ENCODE data around the gene KMT2D. TPM values are rescaled to one million over a fixed set of nuclear protein-coding genes. Genes with fewer than 3 reads are reported as not detected.
A peak's percentile ranks its signal among the peaks of the same experiment; 100 is the strongest.
"Not testable (repeated sequence)": the region's sequence is repeated elsewhere in the genome, so short reads cannot be mapped to it uniquely, and the experiment has no call there.

KMT2D gene
- total and polyA plus RNA-seq, 7 experiments from 2014 or later = 6.6 to 167 (median 142) TPM

DNA sequence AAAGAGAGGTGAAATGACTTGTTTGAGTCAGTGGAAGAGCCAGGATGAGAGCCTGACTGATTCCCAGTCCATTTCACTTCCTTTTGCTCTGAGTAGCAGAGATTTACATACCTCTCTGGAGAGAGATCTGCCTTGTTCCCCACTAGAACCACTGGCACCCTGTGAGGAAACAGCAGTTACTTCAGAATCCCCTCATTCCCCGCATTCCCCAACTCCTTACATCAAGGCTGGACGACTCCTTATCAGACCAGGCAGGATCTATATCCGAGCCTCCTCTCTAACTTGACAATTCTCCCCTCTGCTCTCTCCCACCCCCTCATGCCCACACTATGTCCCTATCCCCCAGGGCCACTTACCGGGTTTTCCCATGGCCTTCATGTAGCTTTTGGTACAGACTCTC lies 5.5 kb upstream of the KMT2D start:
- ChIA-PET POLR2A (interaction anchor here (0.6 to 5.4 kb wide), 3 partner anchors 11 to 65 kb away, joined by 3 to 35 read pairs (median 3); partner anchors contain the start of genes LMBR1L and TUBA1B), CTCF (interaction anchor here (0.6 to 6.6 kb wide), 6 partner anchors 16 to 62 kb away, joined by 3 to 55 read pairs (median 4); partner anchors contain the start of gene DHH)
- Histone ChIP-seq H3K36me3 (ENCODE audit: control insufficient read depth in 2 of 3, insufficient read depth in 3 of 3, low read length in 3 of 3) (no peaks in the 10 kb centered on the region), H3K4me1 (ENCODE audit: control insufficient read depth in 2 of 2, insufficient read depth in 2 of 2, low read length in 2 of 2) (peaks cover 9 to 16% of the 10 kb centered on the region in 2 donors), H3K27ac (ENCODE audit: low read depth, low read length) (no peak overlapping the region), H3K9me3 (ENCODE audit: control insufficient read depth in 2 of 3, low read length in 3 of 3) (no peaks in the 10 kb centered on the region), H3K4me3 (ENCODE audit: low read length) (no peak overlapping the region), H3K27me3 (ENCODE audit: control insufficient read depth in 2 of 2, insufficient read depth in 2 of 2, low read length in 2 of 2) (no peaks in the 10 kb centered on the region)
- no peak for ATAC-seq
- Mint-ChIP-seq H3K27ac (peak overlapping the region in 1 of 9 donors; percentile 31), H3K9me3 (peaks cover 0 to 4% (median 0%) of the 10 kb centered on the region in 11 donors), H3K27me3 (no peaks in the 10 kb centered on the region), H3K4me3 (no peak overlapping the region), H3K4me1 (peaks cover 23 to 30% (median 29%) of the 10 kb centered on the region in 7 donors), H3K36me3 (peaks cover 0 to 2% (median 0%) of the 10 kb centered on the region in 5 donors)
- no peak for DNase-seq
- intact Hi-C loops (cut with micrococcal nuclease) = loop anchor here in 1 of 2 donors (5.0 to 10.0 kb wide), 2 partner anchors 199 to 349 kb away; partner anchors contain the start of genes CCNT1 and TUBA1C

DNA sequence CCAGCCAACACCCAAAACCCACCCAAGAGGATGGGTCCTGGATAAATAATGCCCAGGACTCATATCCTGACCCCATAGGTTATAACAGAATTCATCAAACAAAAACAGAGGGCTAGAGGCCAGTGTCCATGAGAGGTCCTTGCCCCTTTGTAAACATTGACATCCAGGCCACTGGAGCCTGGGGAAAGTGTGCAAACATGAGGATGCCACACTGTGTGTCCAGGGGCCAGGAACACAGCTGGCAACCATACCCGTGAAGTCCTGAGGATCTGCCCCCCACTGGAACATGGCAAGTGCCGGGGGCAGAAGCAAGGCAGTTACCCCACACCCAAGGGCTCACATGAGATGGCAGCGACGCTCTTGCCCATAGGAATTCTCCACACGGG lies 4.2 kb upstream of the KMT2D start:
- CTCF ChIA-PET = interaction anchor here (0.8 to 6.6 kb wide), 13 partner anchors 9 to 170 kb away, joined by 3 to 55 read pairs (median 5); partner anchors contain the start of genes DHH and TUBA1B
- Mint-ChIP-seq H3K27me3 (no peaks in the 10 kb centered on the region), H3K4me1 (peaks cover 21 to 28% (median 24%) of the 10 kb centered on the region in 7 donors), H3K4me3 (no peak overlapping the region), H3K27ac (no peak overlapping the region), H3K9me3 (peaks cover 0 to 8% (median 0%) of the 10 kb centered on the region in 11 donors), H3K36me3 (peaks cover 0 to 2% (median 0%) of the 10 kb centered on the region in 5 donors)
- intact Hi-C loops (cut with micrococcal nuclease) = loop anchor here (1.0 to 10.0 kb wide), 8 partner anchors 24 to 678 kb away; partner anchors contain the start of genes CCNT1 (in 1 of the 2), TMBIM6 (in 1 of the 2), TUBA1A (in 1 of the 2) and TUBA1C (in 1 of the 2)
- Histone ChIP-seq H3K4me3 (ENCODE audit: low read length) (no peak overlapping the region), H3K36me3 (ENCODE audit: control insufficient read depth in 2 of 3, insufficient read depth in 3 of 3, low read length in 3 of 3) (peaks cover 0 to 7% (median 0%) of the 10 kb centered on the region in 3 experiments), H3K27ac (ENCODE audit: low read depth, low read length) (no peak overlapping the region), H3K9me3 (ENCODE audit: control insufficient read depth in 2 of 3, low read length in 3 of 3) (no peaks in the 10 kb centered on the region), H3K27me3 (ENCODE audit: control insufficient read depth in 2 of 2, insufficient read depth in 2 of 2, low read length in 2 of 2) (no peaks in the 10 kb centered on the region), H3K4me1 (ENCODE audit: control insufficient read depth in 2 of 2, insufficient read depth in 2 of 2, low read length in 2 of 2) (peaks cover 10 to 15% of the 10 kb centered on the region in 2 donors)
- ATAC-seq = no peak
- POLR2A ChIA-PET = interaction anchor here (0.7 to 5.4 kb wide), 8 partner anchors 24 to 259 kb away, joined by 3 to 35 read pairs (median 4); partner anchors contain the start of genes LMBR1L and TUBA1B
- DNase-seq = no peak

DNA sequence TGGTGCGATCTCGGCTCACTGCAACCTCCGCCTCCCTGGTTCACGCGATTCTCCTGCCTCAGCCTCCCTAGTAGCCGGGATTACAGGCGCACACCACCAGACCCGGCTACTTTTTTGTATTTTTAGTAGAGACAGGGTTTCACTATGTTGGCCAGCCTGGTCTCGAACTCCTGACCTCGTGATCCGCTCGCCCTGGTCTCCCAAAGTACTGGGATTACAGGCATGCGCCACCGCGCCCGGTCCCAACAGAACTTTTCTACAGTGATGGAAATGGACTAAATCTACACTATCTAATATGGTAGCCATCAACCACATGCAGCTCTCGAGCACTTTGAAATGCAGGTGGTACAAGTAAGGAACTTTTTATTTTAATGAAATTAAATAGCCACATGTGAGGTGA lies 1.3 kb upstream of the KMT2D start:
- H3K9me3 ChIP-seq (ENCODE audit: control insufficient read depth in 2 of 3, low read length in 3 of 3); H3K4me3 ChIP-seq (ENCODE audit: low read length); H3K36me3 Mint-ChIP-seq; H3K36me3 ChIP-seq (ENCODE audit: control insufficient read depth in 2 of 3, insufficient read depth in 3 of 3, low read length in 3 of 3); H3K9me3 Mint-ChIP-seq; ATAC-seq; H3K27me3 ChIP-seq (ENCODE audit: control insufficient read depth in 2 of 2, insufficient read depth in 2 of 2, low read length in 2 of 2); H3K27ac ChIP-seq (ENCODE audit: low read depth, low read length); DNase-seq; H3K27me3 Mint-ChIP-seq: not testable (repeated sequence)
- CTCF ChIA-PET = interaction anchor here (5.1 to 6.6 kb wide), 2 partner anchors 25 to 31 kb away, joined by 48 to 55 read pairs; partner anchors contain the start of gene DHH
- peak overlapping the region in 4 of 9 donors; percentile 29 to 96 (median 34) for H3K27ac Mint-ChIP-seq
- H3K4me1 Mint-ChIP-seq = peaks cover 29 to 41% (median 37%) of the 10 kb centered on the region in 7 donors
- peaks cover 24 to 26% of the 10 kb centered on the region in 2 donors for H3K4me1 ChIP-seq (ENCODE audit: control insufficient read depth in 2 of 2, insufficient read depth in 2 of 2, low read length in 2 of 2)
- POLR2A ChIA-PET = interaction anchor here (1.6 kb wide), 1 partner anchor 26 kb away, joined by 4 read pairs; no protein-coding TSS in a partner anchor
- H3K4me3 Mint-ChIP-seq = peak overlapping the region in 9 of 10 donors; percentile 23 to 97 (median 91)
- intact Hi-C loops (cut with micrococcal nuclease) = loop anchor here (2.0 to 10.0 kb wide), 5 partner anchors 69 to 680 kb away; partner anchors contain the start of genes TMBIM6 (in 1 of the 2), TUBA1A (in 1 of the 2), TUBA1B (in 1 of the 2) and TUBA1C (in 1 of the 2)

DNA sequence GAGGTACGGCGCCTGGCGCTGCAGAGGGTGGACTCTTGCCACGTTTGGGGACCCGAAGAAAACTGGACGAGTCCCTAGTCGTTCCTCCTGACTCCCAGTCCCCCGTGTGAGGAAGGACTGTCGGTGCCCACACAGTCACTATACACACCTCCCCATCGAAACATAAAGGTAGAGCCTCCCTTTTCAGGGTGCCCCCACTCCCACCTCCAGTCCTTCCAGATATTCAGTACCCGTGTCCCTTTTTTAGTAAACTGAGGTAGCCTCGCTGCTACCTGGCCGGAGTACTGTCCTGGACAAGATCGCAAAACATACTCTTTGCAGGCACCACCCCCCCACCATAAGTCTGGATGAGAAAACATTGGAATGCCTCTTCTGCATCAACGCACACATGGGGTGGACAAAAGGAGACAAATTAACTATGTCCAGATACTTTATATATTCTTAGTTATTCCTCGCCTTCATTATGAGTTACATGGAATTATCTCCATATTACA lies 610 bp upstream of the KMT2D start:
- peak overlapping the region; percentile 87 for H3K27ac ChIP-seq (ENCODE audit: low read depth, low read length)
- H3K9me3 Mint-ChIP-seq = peaks cover 0 to 6% (median 0%) of the 10 kb centered on the region in 11 donors
- ATAC-seq = no peak
- peak overlapping the region; percentile 87 for H3K4me3 ChIP-seq (ENCODE audit: low read length)
- no peaks in the 10 kb centered on the region for H3K27me3 ChIP-seq (ENCODE audit: control insufficient read depth in 2 of 2, insufficient read depth in 2 of 2, low read length in 2 of 2)
- intact Hi-C loops (cut with micrococcal nuclease) = loop anchor here (2.0 to 10.0 kb wide), 5 partner anchors 70 to 681 kb away; partner anchors contain the start of genes TMBIM6 (in 1 of the 2), TUBA1A (in 1 of the 2), TUBA1B (in 1 of the 2) and TUBA1C (in 1 of the 2)
- H3K36me3 Mint-ChIP-seq = peaks cover 0 to 2% (median 0%) of the 10 kb centered on the region in 5 donors
- CTCF ChIA-PET = no interaction called here
- no peaks in the 10 kb centered on the region for H3K27me3 Mint-ChIP-seq
- no peaks in the 10 kb centered on the region for H3K9me3 ChIP-seq (ENCODE audit: control insufficient read depth in 2 of 3, low read length in 3 of 3)
- peaks cover 0 to 7% (median 0%) of the 10 kb centered on the region in 3 experiments for H3K36me3 ChIP-seq (ENCODE audit: control insufficient read depth in 2 of 3, insufficient read depth in 3 of 3, low read length in 3 of 3)
- peaks cover 31 to 33% of the 10 kb centered on the region in 2 donors for H3K4me1 ChIP-seq (ENCODE audit: control insufficient read depth in 2 of 2, insufficient read depth in 2 of 2, low read length in 2 of 2)
- POLR2A ChIA-PET = interaction anchor here (0.6 to 3.3 kb wide), 4 partner anchors 8 to 134 kb away, joined by 3 to 12 read pairs (median 4); partner anchors contain the start of genes RHEBL1 and TUBA1B
- peak overlapping the region; percentile 91 to 98 (median 95) for H3K4me3 Mint-ChIP-seq
- H3K27ac Mint-ChIP-seq = peak overlapping the region; percentile 90 to 99 (median 97)
- DNase-seq = no peak
- H3K4me1 Mint-ChIP-seq = peaks cover 37 to 48% (median 44%) of the 10 kb centered on the region in 7 donors

DNA sequence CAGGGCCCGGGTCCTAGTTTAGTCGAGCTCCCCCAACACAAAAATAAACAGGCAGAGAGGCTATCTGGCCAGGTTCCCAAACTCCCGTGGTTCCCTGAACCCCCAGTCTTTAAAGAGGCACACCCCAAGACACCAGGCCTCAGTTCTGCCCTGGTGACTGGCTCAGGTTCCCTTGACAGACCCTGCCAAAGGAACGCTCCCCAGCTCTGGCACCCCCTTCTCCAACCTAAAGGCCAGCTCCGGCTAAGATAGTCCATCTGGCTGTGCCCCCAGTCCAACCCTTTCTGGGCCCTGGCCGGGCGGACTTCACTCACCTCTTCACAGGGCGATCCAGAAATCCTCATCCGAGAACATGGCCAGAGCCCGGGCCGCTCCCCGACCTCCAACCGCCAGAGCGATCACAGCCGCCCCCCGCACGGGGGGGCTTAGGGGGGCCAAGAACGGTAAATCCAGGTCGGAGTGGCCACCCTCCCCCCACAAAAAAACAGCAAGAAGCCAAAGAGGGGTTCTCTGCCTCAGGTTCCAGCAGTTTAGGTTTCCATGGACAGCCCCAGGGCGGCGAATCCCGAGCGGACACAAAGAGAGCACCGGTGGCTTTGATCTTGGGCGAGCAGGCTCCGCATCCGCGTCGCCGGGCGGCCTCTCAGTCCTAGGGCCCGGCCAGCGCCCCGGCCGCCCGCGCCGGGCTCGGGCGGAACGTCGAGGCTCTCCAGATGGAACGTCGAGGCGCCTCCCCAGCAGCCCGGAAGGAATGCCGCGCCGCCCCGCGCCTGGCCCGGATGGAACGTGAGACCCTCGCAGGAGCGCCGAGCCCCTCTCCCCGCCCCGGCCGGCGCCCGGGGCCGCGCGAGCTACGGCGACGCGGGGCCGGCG lies 1.1 kb downstream of the KMT2D start:
- Histone ChIP-seq H3K36me3 (ENCODE audit: control insufficient read depth in 2 of 3, insufficient read depth in 3 of 3, low read length in 3 of 3) (peaks cover 0 to 13% (median 5%) of the 10 kb centered on the region in 3 experiments), H3K27ac (ENCODE audit: low read depth, low read length) (peak overlapping the region; percentile 87), H3K4me3 (ENCODE audit: low read length) (peak overlapping the region; percentile 87), H3K9me3 (ENCODE audit: control insufficient read depth in 2 of 3, low read length in 3 of 3) (no peaks in the 10 kb centered on the region), H3K27me3 (ENCODE audit: control insufficient read depth in 2 of 2, insufficient read depth in 2 of 2, low read length in 2 of 2) (no peaks in the 10 kb centered on the region), H3K4me1 (ENCODE audit: control insufficient read depth in 2 of 2, insufficient read depth in 2 of 2, low read length in 2 of 2) (peaks cover 47 to 49% of the 10 kb centered on the region in 2 donors)
- DNase-seq = peak in 3 of 9 donors; percentile 22 to 41 (median 23)
- ATAC-seq = no peak
- H3K9me3 Mint-ChIP-seq = peaks cover 0 to 9% (median 0%) of the 10 kb centered on the region in 11 donors
- no peaks in the 10 kb centered on the region for H3K27me3 Mint-ChIP-seq
- H3K36me3 Mint-ChIP-seq = peaks cover 0 to 10% (median 0%) of the 10 kb centered on the region in 5 donors
- peak overlapping the region; percentile 62 to 96 (median 88) for H3K27ac Mint-ChIP-seq
- H3K4me1 Mint-ChIP-seq = peaks cover 53 to 65% (median 60%) of the 10 kb centered on the region in 7 donors
- ChIA-PET CTCF (interaction anchor here (0.7 to 0.9 kb wide), 3 partner anchors 11 to 81 kb away, joined by 3 to 4 read pairs (median 3); partner anchors contain the start of gene RHEBL1), POLR2A (interaction anchor here (0.7 to 3.3 kb wide), 7 partner anchors 10 to 71 kb away, joined by 4 to 12 read pairs (median 4); partner anchors contain the start of genes RHEBL1 and TUBA1B)
- intact Hi-C loops (cut with micrococcal nuclease) = loop anchor here (1.0 to 10.0 kb wide), 12 partner anchors 10 to 683 kb away; partner anchors contain the start of genes PRKAG1 (in 2 of the 2), RHEBL1 (in 2 of the 2), TUBA1A (in 2 of the 2) and DDX23 (in 1 of the 2)
- peak overlapping the region; percentile 79 to 98 (median 92) for H3K4me3 Mint-ChIP-seq

Data from naive thymus-derived CD4-positive, alpha-beta T cell (primary cell).